Measurements from ENCODE around the gene CCNG1. TPM values are rescaled to one million over a fixed set of nuclear protein-coding genes. Genes with fewer than 3 reads are reported as not detected.
A peak's percentile ranks its signal among the peaks of the same experiment; 100 is the strongest.
"Not testable (repeated sequence)": the region's sequence is repeated elsewhere in the genome, so short reads cannot be mapped to it uniquely, and the experiment has no call there.

The CCNG1 gene, protein sequence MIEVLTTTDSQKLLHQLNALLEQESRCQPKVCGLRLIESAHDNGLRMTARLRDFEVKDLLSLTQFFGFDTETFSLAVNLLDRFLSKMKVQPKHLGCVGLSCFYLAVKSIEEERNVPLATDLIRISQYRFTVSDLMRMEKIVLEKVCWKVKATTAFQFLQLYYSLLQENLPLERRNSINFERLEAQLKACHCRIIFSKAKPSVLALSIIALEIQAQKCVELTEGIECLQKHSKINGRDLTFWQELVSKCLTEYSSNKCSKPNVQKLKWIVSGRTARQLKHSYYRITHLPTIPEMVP
- 100 to 1,000 TPM; 236 to 261 TPM for total RNA-seq

DNA sequence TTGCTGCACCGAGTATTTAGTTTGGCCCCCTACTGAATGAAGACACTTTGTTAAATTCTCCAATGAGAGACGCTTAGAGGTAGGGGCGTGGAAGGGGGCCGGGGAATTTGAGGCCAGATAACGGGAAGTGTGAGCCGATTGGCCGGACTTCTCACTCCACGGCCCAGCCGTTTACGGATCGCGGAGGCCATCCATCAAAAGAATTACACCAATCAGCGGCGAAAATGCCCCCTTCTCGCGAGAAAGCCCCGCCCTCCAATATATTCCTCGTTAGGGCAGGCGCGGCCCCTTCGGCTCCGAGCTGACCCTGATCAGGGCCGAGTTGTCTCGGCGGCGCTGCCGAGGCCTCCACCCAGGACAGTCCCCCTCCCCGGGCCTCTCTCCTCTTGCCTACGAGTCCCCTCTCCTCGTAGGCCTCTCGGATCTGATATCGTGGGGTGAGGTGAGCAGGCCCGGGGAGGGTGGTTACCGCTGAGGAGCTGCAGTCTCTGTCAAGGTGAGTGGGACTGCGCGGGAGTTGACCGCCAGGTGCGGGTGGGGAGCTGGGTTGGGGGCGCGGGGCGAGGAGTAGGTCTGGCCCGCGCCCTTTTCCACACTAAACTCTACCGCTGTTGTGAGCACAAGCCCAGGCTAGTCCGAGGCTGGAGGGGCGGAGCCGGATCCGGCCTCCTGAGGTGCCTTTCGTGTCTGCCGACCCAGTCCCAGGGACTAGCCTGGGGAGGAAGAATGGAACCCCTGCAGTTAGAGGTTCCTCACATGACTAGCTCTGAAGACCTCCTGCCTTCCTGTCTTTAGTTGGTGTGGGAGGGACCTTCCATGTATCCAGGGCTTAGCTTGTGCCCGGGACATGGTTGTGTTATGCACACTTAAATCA lies at the start of gene CCNG1:
CCNG1 (plus strand) TSS at position 287 of the 874 bp plus-strand sequence. CDS start 1,662 bp downstream, outside the sequence.
- DNase-seq (peak; percentile 91 to 93), ATAC-seq (replicated peaks in 1 of 2) (peak; percentile 91 to 96)
- Mint-ChIP-seq H3K36me3 (ENCODE audit: insufficient read depth in 2 of 2) (peaks cover 5 to 15% of the 10 kb centered on the region in 2 donors), H3K27me3 (ENCODE audit: low read depth) (no peaks in the 10 kb centered on the region), H3K4me3 (peak within 1 kb of the TSS; percentile 88 to 90), H3K4me1 (ENCODE audit: low read depth) (peaks cover 47% of the 10 kb centered on the region), H3K9me3 (no peaks in the 10 kb centered on the region), H3K27ac (peak within 1 kb of the TSS; percentile 97)

- Mint-ChIP-seq H3K36me3 (ENCODE audit: insufficient read depth in 2 of 2) (no peaks in the 10 kb centered on the region), H3K4me1 (ENCODE audit: low read depth) (no peaks in the 10 kb centered on the region), H3K27me3 (ENCODE audit: low read depth) (peaks cover 14% of the 10 kb centered on the region), H3K9me3 (peaks cover 0 to 2% of the 10 kb centered on the region in 2 donors), H3K4me3 (no peak overlapping the region), H3K27ac (no peak overlapping the region)
- ATAC-seq (replicated peaks in 1 of 2) (no peak), DNase-seq (no peak)
These were observed 41.6 kb upstream of the CCNG1 start for GRCh38 chr5:163395792-163396191.

GRCh38 chr5:163396818-163397340 lies 40.5 kb upstream of the CCNG1 start:
- DNase-seq; ATAC-seq (replicated peaks in 1 of 2); H3K9me3 Mint-ChIP-seq; H3K27ac Mint-ChIP-seq; H3K36me3 Mint-ChIP-seq (ENCODE audit: insufficient read depth in 2 of 2); H3K4me1 Mint-ChIP-seq (ENCODE audit: low read depth); H3K4me3 Mint-ChIP-seq: not testable (repeated sequence)
- peaks cover 20% of the 10 kb centered on the region for H3K27me3 Mint-ChIP-seq (ENCODE audit: low read depth)

- no peak for DNase-seq
- peaks cover 20% of the 10 kb centered on the region for H3K27me3 Mint-ChIP-seq (ENCODE audit: low read depth)
- H3K9me3 Mint-ChIP-seq = no peaks in the 10 kb centered on the region
- H3K36me3 Mint-ChIP-seq (ENCODE audit: insufficient read depth in 2 of 2) = no peaks in the 10 kb centered on the region
- no peak overlapping the region for H3K4me3 Mint-ChIP-seq
- no peak for ATAC-seq (replicated peaks in 1 of 2)
- no peaks in the 10 kb centered on the region for H3K4me1 Mint-ChIP-seq (ENCODE audit: low read depth)
- H3K27ac Mint-ChIP-seq = no peak overlapping the region
These were observed 40.0 kb upstream of the CCNG1 start for GRCh38 chr5:163397354-163397753.

DNA sequence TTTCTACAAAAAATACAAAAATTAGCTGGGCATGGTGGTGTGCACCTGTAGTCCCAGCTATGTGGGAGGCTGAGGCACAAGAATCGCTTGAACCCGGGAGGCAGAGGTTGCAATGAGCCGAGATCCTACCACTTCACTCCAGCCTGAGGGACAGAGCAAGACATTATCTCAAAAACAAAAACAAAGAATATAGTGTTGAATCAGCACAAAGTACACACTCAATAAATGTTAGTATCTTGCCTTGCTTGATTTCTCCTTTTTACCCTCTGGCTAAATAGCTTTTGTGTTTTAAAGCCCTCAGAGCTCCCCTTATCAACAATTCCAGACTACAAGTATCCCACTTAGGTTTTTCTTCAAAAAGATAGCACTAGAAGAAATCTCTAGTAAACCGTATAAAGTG lies 37.5 kb upstream of the CCNG1 start:
- Mint-ChIP-seq H3K36me3 (ENCODE audit: insufficient read depth in 2 of 2) (no peaks in the 10 kb centered on the region), H3K4me1 (ENCODE audit: low read depth) (no peaks in the 10 kb centered on the region), H3K4me3 (no peak overlapping the region), H3K27ac (no peak overlapping the region), H3K9me3 (no peaks in the 10 kb centered on the region), H3K27me3 (ENCODE audit: low read depth) (peaks cover 13% of the 10 kb centered on the region)
- ATAC-seq (replicated peaks in 1 of 2) (no peak), DNase-seq (no peak)

- DNase-seq = no peak
- no peak overlapping the region for H3K27ac Mint-ChIP-seq
- peaks cover 13% of the 10 kb centered on the region for H3K27me3 Mint-ChIP-seq (ENCODE audit: low read depth)
- no peaks in the 10 kb centered on the region for H3K36me3 Mint-ChIP-seq (ENCODE audit: insufficient read depth in 2 of 2)
- no peaks in the 10 kb centered on the region for H3K9me3 Mint-ChIP-seq
- no peaks in the 10 kb centered on the region for H3K4me1 Mint-ChIP-seq (ENCODE audit: low read depth)
- ATAC-seq (replicated peaks in 1 of 2) = no peak
- H3K4me3 Mint-ChIP-seq = no peak overlapping the region
These were observed 36.1 kb upstream of the CCNG1 start for GRCh38 chr5:163401271-163401670.

GRCh38 chr5:163402007-163402406 lies 35.4 kb upstream of the CCNG1 start:
- Mint-ChIP-seq H3K4me3 (no peak overlapping the region), H3K4me1 (ENCODE audit: low read depth) (no peaks in the 10 kb centered on the region), H3K27ac (no peak overlapping the region), H3K36me3 (ENCODE audit: insufficient read depth in 2 of 2) (no peaks in the 10 kb centered on the region), H3K27me3 (ENCODE audit: low read depth) (peaks cover 13% of the 10 kb centered on the region), H3K9me3 (no peaks in the 10 kb centered on the region)
- DNase-seq = no peak
- no peak for ATAC-seq (replicated peaks in 1 of 2)

DNA sequence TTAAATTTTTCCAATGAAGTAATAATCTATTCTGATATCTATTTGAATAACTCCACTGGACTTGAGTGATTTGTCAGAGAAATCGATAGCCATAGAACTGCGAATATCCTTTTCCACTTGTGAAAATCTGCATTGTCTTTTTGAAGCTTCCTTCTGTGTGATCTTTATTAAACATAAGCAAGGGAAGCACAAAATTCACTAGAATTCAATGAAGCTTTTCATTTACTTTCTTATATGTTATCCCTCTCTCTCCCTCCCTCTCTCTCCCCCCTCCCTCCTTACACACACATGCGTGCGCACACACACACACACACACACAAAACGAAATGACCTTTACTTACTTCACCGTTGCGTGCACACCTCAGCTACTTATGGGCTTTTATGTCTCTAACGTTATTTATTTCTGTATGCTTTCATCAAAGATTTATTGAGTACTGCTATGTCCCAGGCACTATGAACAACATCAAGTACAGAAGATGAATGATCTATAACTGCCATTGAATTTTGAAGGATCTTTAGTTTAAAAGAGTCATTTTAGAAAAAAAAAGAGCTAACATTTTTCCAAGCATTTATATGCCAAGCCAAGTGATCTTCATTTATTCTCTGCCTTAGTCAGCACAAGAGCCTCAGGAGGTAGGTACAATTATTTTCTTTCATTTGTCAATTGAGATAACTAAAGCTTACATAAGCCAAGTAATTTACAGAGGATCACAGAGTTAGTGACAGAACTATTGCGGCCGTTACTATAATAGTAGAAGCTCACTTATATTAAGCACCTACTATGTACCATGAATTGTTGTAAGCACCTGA lies 32.8 kb upstream of the CCNG1 start:
- Mint-ChIP-seq H3K4me3 (no peak overlapping the region), H3K9me3 (no peaks in the 10 kb centered on the region), H3K4me1 (ENCODE audit: low read depth) (peaks cover 4% of the 10 kb centered on the region), H3K27me3 (ENCODE audit: low read depth) (peaks cover 6% of the 10 kb centered on the region), H3K36me3 (ENCODE audit: insufficient read depth in 2 of 2) (no peaks in the 10 kb centered on the region), H3K27ac (no peak overlapping the region)
- ATAC-seq (replicated peaks in 1 of 2) (no peak), DNase-seq (no peak)

GRCh38 chr5:163407034-163407655 lies 30.2 kb upstream of the CCNG1 start:
- DNase-seq (no peak), ATAC-seq (replicated peaks in 1 of 2) (no peak)
- Mint-ChIP-seq H3K27me3 (ENCODE audit: low read depth) (no peaks in the 10 kb centered on the region), H3K4me1 (ENCODE audit: low read depth) (peaks cover 4% of the 10 kb centered on the region), H3K27ac (no peak overlapping the region), H3K4me3 (no peak overlapping the region), H3K36me3 (ENCODE audit: insufficient read depth in 2 of 2) (no peaks in the 10 kb centered on the region), H3K9me3 (no peaks in the 10 kb centered on the region)

- H3K4me1 Mint-ChIP-seq (ENCODE audit: low read depth) = peaks cover 4% of the 10 kb centered on the region
- no peaks in the 10 kb centered on the region for H3K9me3 Mint-ChIP-seq
- DNase-seq (peak; percentile 43 to 53), ATAC-seq (replicated peaks in 1 of 2) (peak; percentile 77 to 78)
- peaks cover 1% of the 10 kb centered on the region for H3K27me3 Mint-ChIP-seq (ENCODE audit: low read depth)
- no peak overlapping the region for H3K4me3 Mint-ChIP-seq
- H3K27ac Mint-ChIP-seq = no peak overlapping the region
- no peaks in the 10 kb centered on the region for H3K36me3 Mint-ChIP-seq (ENCODE audit: insufficient read depth in 2 of 2)
These were observed 29.0 kb upstream of the CCNG1 start for GRCh38 chr5:163408311-163408923.

- H3K4me1 Mint-ChIP-seq (ENCODE audit: low read depth) = peaks cover 4% of the 10 kb centered on the region
- H3K4me3 Mint-ChIP-seq = no peak overlapping the region
- no peak for DNase-seq
- ATAC-seq (replicated peaks in 1 of 2) = no peak
- H3K27ac Mint-ChIP-seq = no peak overlapping the region
- no peaks in the 10 kb centered on the region for H3K36me3 Mint-ChIP-seq (ENCODE audit: insufficient read depth in 2 of 2)
- H3K9me3 Mint-ChIP-seq = no peaks in the 10 kb centered on the region
- H3K27me3 Mint-ChIP-seq (ENCODE audit: low read depth) = peaks cover 11% of the 10 kb centered on the region
These were observed 28.0 kb upstream of the CCNG1 start for GRCh38 chr5:163409384-163409783.

DNA sequence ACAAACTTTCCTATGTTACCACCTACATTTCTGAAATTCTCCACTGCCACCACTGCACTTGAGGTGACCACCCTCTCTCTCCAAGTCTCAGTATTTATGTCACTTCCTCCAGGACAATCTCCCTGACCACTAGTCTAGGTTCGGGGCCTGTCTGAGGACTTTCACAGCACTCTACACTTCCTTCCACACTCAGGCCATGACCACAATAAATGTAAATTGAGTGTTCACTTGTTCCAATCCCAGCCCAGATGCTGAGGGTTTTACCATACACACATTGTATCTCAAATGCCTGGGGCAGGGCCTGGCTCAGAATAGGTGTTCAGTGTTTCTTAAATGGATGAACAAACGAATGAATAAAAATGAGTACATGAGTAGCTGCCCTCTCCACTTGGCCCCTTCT lies 26.9 kb upstream of the CCNG1 start:
- H3K27ac Mint-ChIP-seq = no peak overlapping the region
- ATAC-seq (replicated peaks in 1 of 2) = no peak
- H3K4me1 Mint-ChIP-seq (ENCODE audit: low read depth) = peaks cover 4% of the 10 kb centered on the region
- no peak overlapping the region for H3K4me3 Mint-ChIP-seq
- no peak for DNase-seq
- no peaks in the 10 kb centered on the region for H3K36me3 Mint-ChIP-seq (ENCODE audit: insufficient read depth in 2 of 2)
- no peaks in the 10 kb centered on the region for H3K9me3 Mint-ChIP-seq
- peaks cover 22% of the 10 kb centered on the region for H3K27me3 Mint-ChIP-seq (ENCODE audit: low read depth)

Measured in activated T-cell treated with anti-CD3 and anti-CD28 coated beads, Interleukin-2, amount 50 U/mL, for 72 hours (primary cell).